GM15510 (cell line): ENCODE data around the gene FNDC1.

Experiments
- POLR2A ChIP-seq: IDR thresholded peaks from 3 replicates; pipeline ENCODE4 v1.6.1; 2011; ENCODE audit warnings: borderline replicate concordance; ENCODE audit not compliant: insufficient read length; ENCODE audit errors: extremely low read depth

FNDC1 gene

DNA sequence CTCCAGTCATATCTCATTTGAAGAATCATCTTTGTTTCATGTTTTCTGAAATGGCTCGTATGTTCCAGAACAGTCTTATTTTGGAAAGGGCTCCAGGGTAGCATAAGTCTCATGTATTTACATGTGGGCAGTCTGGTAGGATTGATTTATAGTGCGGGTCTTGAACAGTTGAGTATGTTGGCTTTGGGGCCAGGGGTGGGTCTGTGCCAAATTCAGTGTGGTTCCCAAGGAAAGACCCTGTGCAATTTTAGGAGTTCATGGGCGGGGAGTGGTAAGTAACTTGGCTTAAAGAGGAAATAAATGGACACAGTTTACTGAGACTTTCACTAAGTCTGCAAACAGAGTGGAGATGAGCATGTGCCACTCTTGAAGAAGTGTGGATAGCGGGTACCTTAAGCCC lies 7.7 kb downstream of the FNDC1 start:
- TF ChIP-seq POLR2A: no peak

DNA sequence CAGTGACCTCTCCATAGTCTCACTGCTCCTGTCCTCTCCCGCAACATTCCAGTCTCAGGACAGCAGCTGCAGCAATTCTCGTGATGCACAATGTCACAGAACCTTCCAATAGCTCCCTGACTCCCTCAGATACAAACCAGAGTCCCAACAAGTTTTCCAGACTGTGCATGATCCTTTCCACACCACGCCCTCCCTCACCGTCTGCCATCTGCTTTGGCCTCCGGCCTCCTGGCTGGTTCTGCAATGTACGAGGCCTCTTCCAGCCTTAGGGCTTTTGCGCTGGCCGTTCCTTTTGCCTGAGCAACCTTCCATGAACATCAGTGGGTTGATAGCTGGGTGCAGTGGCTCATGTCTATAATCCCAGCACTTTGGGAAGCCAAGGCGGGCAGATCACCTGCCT lies 9.6 kb downstream of the FNDC1 start:
- TF ChIP-seq POLR2A: no peak

DNA sequence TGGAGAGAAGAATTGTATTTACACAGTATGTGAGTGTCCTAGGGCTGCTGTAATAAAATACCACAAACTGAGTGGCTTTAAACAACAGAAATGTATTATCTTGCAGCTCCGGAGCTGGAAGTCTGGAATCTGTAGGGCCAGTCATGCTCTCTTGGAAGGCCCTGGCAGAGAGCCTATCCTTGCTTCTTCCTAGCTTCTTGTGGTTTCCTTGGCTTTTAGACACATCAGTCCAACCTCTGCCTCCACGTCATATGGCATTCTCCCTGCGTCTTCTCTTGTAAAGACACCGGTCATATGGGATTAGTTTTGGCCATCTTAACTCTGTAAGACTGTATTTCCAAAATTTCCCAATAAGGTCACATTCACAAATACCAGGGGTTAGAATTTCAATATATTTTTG lies 10.8 kb downstream of the FNDC1 start:
- no peak for TF ChIP-seq POLR2A

DNA sequence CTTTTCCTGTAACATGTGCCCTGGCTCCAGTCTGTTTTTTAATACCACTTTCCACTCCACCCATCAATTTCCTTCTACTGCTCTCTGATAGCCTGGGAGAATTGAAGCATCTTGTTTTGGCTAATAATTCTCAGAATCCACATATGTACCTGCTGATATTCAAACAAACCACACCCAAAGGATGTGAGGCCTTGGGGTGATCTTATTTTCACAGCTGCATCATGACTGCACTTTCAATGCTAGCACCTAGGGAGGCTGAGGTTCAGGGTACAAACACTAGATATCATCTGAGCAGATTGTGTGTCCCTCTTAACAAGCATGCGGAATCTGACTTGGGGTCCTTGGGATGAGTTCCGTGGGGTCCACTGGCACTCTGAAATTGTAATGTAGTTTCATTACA lies 12.7 kb downstream of the FNDC1 start:
- TF ChIP-seq POLR2A: no peak

DNA sequence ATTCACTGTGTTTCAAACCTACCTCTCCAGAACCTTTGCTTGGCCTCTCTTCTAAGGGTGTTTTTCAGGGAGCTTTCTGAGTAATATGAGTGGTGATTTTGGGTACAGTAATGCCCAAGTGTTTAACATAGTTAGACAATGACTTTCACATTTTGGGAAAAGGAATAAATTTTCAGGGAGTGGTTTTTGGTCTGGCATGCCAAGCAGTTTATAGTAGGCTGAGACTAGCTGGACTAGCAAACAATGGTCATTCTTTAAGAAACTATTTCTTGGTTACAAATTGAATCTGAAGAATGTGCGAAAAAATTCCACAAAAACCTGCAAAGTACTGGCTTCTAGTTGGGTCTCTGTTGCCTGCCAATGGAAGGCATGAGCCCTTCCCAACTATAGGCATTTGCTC lies 15.4 kb downstream of the FNDC1 start:
- TF ChIP-seq POLR2A: no peak

DNA sequence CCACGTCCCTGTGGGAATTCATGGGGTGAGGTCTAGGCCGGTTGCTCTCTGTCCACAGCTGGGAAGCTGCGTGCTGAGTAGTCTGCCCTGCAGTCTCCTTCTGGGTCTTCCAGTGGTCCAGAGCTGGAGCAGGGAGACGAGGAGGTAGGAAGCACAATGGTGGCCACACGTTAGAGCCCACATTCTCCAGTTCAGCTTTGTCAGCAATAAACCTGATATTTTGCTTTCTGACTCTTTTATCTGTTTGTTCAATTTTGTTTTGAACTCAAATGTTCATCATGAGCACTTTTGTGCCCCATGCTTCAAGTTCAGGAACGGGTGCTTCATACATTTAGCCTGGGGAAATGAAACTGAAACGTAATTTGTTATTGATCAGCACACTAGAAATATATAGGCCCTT lies 21.3 kb downstream of the FNDC1 start:
- TF ChIP-seq POLR2A: no peak

DNA sequence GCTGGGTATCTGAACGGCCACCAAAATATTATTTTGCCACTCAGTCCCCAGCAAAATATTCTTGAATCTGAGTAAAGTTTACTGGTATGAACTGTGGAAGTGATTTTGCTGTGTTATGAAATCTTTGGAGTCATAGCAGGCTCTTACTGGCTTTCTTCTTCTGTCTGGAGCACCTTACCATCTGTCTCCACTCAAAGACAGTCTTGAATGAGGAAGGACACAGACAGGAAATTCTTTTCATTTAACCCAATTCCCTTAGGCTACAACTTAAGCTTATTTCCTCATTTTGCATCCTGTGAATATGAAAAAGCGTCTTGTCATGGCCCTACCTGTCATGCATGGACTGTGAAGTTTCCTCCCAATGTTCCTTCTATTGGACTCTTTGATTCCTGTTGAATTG lies 24.7 kb downstream of the FNDC1 start:
- no peak for TF ChIP-seq POLR2A

DNA sequence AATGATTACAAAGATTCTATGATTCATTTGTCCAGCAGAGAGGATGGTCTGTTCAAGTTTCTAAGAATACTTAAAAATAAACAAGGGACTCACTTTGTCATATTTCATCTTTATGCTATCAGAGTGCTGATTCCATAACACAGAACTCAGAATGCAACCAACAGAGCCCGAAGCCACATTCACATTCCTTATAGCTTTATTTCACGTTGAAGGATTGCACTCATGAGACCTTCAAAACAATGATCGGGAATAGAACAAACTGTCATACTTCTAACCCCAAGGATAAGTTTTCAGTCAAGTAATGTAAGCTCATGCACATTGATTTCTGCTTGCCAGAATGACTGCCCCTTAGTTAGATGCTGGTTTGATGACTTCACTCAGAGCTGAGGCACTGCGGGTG lies 25.2 kb downstream of the FNDC1 start:
- no peak for TF ChIP-seq POLR2A

DNA sequence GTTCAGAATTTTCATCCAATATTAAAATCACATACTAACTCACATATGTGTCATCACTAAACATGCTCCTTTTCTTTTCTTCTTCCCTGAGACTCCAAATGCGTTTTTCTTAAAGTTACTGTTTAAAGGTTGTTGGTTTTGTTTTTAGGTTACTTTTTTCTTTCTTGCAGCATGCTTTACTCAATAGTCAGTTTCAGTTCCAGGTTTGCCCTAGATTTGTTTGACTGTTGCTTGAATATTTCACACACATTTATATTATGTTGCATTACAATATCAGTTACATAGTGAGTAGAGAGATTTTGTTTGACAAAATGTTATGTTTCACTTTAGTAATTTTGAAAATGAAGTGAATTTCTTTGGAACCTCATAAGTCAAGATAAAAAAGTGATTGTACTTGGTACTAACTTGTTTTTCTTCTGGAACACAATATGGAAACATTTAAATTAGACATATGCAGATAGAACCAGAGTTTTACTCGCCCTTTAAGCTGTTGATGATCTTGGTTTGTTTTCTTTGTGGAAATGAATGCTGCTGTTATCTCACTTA lies 27.3 kb downstream of the FNDC1 start:
- TF ChIP-seq POLR2A: no peak

DNA sequence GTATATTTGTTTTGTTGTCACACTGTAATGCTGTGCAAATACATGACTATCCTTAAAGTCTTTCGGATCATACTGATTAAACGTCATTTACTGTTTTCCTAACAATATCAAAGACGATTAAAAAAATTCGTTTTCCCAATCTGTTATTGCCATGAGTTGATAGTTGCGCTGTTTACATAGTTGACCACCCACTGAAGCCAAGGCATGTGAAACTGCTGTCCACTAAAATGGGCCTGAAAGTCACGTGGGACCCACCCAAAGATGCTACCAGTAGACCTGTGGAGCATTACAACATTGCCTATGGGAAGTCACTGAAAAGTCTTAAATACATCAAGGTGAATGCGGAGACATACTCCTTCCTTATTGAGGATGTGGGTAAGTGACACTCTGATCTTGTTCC lies 28.1 kb downstream of the FNDC1 start:
- no peak for TF ChIP-seq POLR2A

DNA sequence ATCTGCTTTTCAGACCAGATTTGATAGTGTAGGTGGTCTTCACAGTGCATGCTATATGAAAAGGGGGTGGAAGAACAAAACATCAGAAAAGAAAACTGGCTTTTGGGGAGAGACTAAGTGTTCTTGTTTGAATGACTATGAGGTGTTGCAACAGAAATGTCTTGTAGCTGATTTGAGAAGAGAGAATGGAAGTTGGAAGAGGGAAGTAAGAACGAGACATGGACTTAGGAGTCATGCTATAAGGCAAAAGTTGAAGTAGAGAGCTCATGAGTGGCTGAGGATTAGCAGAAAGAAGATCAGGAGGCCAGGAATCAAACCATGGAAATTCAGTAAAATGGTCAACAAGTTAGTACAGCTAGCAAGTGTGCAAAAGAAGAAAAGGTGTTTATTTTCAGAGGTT lies 32.1 kb downstream of the FNDC1 start:
- TF ChIP-seq POLR2A: no peak

DNA sequence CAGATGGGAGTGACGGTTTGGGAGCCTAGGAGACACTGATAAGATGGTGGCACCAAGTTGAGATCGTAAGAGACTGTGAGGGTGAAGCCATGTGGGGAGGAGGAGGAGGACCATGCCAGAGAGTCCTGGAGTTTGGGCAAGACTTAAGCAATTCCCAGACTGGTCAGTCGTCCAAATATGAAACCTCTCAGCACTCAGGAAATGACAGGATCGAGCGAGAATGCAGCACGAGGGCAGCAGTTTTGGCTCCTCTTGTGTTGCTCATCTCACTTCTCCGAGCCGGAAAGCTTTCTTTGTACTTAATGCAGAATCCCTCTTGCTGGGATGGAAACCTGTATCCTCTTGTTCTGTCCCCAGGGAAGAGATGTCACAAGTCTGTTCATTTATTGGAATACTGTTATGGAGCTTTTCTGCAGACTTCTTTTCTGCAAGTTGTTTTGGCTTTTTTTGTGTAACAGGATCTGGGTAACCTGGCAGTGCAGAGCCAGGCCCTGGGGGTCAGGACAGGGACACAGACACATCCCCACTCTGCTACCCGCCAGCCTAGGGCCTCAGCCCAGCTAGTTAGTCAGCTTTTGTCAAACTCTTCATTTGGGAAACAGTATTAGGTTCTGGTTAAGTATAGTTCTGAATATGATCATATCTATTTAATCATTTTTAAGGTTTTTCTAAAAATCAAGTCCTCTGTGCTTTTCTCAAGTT lies 34.3 kb downstream of the FNDC1 start:
- TF ChIP-seq POLR2A: no peak

DNA sequence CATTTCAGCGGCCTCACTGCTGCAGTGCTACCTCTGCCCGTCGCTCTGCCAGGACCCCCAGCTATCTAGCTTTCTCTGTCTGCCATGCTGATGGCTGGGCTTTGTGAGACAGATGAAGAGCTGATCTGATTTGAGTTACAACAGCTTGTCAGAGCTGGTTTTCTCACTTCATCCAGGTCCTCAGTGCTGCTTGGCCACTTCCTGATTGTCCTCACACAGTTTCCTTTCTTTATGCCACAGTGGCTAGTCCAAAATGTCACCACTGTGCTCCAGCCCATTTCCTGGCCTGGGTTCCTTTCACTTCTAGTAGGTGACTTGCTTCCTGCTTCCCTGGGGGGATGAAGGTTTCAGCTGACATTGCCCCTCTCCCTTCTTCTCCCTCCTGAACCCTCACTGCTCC lies 35.4 kb downstream of the FNDC1 start:
- TF ChIP-seq POLR2A: no peak

DNA sequence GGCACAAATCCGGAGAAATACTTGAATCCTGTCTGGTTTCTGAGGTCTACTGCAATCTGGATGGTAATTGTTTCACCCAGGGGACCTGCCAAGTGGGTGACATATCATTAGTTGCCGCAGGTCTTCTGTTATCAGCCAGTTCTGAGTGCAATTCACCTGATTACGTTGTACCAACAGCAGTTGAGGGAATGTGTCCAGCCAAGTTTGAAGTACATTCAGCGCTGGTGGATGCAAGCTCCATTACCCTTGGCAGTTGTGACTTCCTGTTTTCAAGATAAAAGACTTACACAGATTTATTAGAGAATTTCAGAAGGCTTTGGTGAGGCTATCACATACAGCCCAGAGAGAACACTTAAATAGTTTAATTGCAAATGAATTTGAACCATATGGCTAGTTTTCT lies 42.8 kb downstream of the FNDC1 start:
- no peak for TF ChIP-seq POLR2A

DNA sequence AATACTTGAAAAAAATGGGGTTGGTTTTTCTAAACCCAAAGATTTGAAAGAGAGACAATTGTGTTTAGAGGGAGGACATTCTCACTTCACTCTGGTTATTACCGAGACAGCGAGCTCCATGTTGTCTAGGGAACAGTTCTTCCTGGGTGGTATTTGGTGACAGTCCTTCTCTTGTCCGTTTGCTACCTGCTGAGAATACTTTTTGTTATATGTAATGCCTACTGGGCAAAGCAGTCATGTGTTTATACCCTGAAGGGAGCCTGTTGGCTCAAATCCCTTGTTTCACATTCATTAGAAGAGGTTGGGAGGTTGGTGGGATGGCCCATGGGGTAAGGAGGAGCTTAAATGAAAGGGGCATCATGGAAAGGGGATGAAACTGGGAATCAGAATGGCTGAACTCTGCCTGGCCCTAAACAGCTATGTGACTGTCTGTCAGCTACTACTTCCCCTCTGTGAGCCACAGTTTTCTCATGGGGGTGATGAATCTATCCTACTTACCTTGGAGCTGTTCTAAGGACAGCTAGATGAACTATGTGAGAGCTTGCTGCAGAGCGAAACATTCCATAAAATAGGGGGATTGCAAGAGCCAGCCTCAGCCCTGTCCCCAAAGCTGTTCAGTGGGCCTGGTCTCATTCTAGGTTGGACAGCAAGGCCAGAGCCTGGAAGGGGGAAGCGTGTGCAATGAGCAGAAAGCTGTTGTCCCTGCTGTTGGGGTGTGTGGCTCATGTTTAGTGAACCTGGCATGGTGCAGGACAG lies 43.5 kb downstream of the FNDC1 start:
- TF ChIP-seq POLR2A: no peak

DNA sequence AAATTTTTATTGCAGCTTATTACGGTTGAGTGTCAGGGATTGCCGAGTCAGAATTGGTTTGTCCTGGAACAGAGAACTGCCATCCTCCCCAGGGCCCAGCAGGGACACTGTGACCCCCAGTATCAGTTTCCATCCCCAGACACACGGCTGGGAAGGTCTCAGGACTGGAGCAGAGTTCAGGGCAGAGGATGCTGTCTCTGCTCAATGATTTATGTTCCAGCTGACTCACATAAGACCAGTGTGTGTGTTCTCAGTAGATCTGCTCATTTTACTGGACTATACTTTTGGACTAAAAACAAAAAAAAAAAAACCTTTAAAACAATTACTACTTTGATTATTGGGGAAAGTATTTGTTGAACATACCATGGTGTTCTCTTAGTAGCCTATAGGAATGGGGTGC lies 44.2 kb downstream of the FNDC1 start:
- no peak for TF ChIP-seq POLR2A
